IPS DF 4.7 (cell line): ENCODE results near the gene ANGPTL8.

ENCODE experiments used
- DNase-seq: peaks from one replicate; pipeline ENCODE4 v3.0.0-alpha.2; 2013; ENCODE audit warnings: low spot score; ENCODE audit errors: extremely low read depth

Gene ANGPTL8

DNA sequence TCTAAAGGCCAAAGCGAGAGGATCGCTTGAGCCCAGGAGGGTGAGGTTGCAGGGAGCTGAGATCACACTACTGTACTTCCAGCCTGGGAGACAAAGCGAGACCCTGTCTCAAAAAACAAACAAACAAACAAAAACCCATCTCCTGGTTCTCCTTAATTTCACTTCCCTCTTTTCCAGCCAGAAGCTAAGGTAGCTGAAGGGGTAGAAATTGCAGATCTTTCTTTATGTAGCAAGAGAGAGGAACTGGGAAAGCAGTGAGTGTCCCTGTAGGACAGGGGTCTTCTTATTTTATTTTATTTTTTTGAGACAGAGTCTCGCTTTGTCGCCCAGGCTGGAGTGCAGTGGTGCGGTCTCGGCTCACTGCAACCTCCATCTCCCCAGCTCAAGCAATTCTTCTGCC is 52.0 kb downstream of the ANGPTL8 start:
- no peak for DNase-seq
